Measurements from ENCODE around the gene AMT. TPM values are rescaled to one million over a fixed set of nuclear protein-coding genes. Genes with fewer than 3 reads are reported as not detected.

AMT gene
- total RNA-seq, 2 donors from 2014 or later = 4.4 to 6.0 TPM

GRCh38 chr3:49389297-49389696 lies 33.0 kb downstream of the AMT start:
- no peaks in the 10 kb centered on the region for H3K9me3 Mint-ChIP-seq
- DNase-seq (ENCODE audit: low spot score) (no peak), ATAC-seq (no peak)
- peak overlapping the region in 1 of 2 donors; percentile 77 for H3K27ac Mint-ChIP-seq
- H3K36me3 Mint-ChIP-seq = no peaks in the 10 kb centered on the region
- H3K4me1 Mint-ChIP-seq (ENCODE audit: low read depth in 2 of 2) = peaks cover 39 to 41% of the 10 kb centered on the region in 2 donors
- no peaks in the 10 kb centered on the region for H3K27me3 Mint-ChIP-seq
- no peak overlapping the region for H3K4me3 Mint-ChIP-seq

- Mint-ChIP-seq H3K27me3 (no peaks in the 10 kb centered on the region), H3K9me3 (no peaks in the 10 kb centered on the region), H3K4me3 (no peak overlapping the region), H3K36me3 (no peaks in the 10 kb centered on the region), H3K27ac (peak overlapping the region; percentile 20 to 77), H3K4me1 (ENCODE audit: low read depth in 2 of 2) (peaks cover 43 to 47% of the 10 kb centered on the region in 2 donors)
- no peak for DNase-seq (ENCODE audit: low spot score)
- ATAC-seq = peak; percentile 57 to 73
Observed at GRCh38 chr3:49388289-49388820, 33.9 kb downstream of the AMT start.

- no peak for DNase-seq (ENCODE audit: low spot score)
- peak overlapping the region; percentile 20 to 77 for H3K27ac Mint-ChIP-seq
- ATAC-seq = peak in 1 of 2 donors; percentile 27
- H3K4me1 Mint-ChIP-seq (ENCODE audit: low read depth in 2 of 2) = peaks cover 41 to 43% of the 10 kb centered on the region in 2 donors
- no peaks in the 10 kb centered on the region for H3K36me3 Mint-ChIP-seq
- no peaks in the 10 kb centered on the region for H3K27me3 Mint-ChIP-seq
- H3K4me3 Mint-ChIP-seq = no peak overlapping the region
- H3K9me3 Mint-ChIP-seq = no peaks in the 10 kb centered on the region
Observed at GRCh38 chr3:49387721-49388120, 34.6 kb downstream of the AMT start.

GRCh38 chr3:49386056-49386756 lies 36.1 kb downstream of the AMT start:
- Mint-ChIP-seq H3K27me3 (no peaks in the 10 kb centered on the region), H3K4me1 (ENCODE audit: low read depth in 2 of 2) (peaks cover 39 to 43% of the 10 kb centered on the region in 2 donors), H3K36me3 (no peaks in the 10 kb centered on the region), H3K27ac (peak overlapping the region; percentile 70 to 84), H3K9me3 (no peaks in the 10 kb centered on the region), H3K4me3 (peak overlapping the region; percentile 43)
- no peak for ATAC-seq
- no peak for DNase-seq (ENCODE audit: low spot score)

- H3K4me3 Mint-ChIP-seq = no peak overlapping the region
Observed at GRCh38 chr3:49385617-49386016, 36.7 kb downstream of the AMT start.

GRCh38 chr3:49383387-49383786 lies 38.9 kb downstream of the AMT start:
- Mint-ChIP-seq H3K9me3 (no peaks in the 10 kb centered on the region), H3K36me3 (peaks cover 3% of the 10 kb centered on the region), H3K27me3 (no peaks in the 10 kb centered on the region), H3K4me1 (ENCODE audit: low read depth in 2 of 2) (peaks cover 45 to 49% of the 10 kb centered on the region in 2 donors), H3K4me3 (no peak overlapping the region), H3K27ac (peak overlapping the region; percentile 33 to 36)
- ATAC-seq (no peak), DNase-seq (ENCODE audit: low spot score) (no peak)

More at GRCh38 chr3:49385617-49386016, 36.7 kb downstream of the AMT start:
- Mint-ChIP-seq H3K9me3 (no peaks in the 10 kb centered on the region), H3K27me3 (no peaks in the 10 kb centered on the region), H3K36me3 (no peaks in the 10 kb centered on the region), H3K4me1 (ENCODE audit: low read depth in 2 of 2) (peaks cover 39 to 43% of the 10 kb centered on the region in 2 donors), H3K27ac (peak overlapping the region; percentile 70 to 84)
- DNase-seq (ENCODE audit: low spot score) (no peak), ATAC-seq (no peak)

GRCh38 chr3:49378249-49378895 lies 43.9 kb downstream of the AMT start:
- DNase-seq (ENCODE audit: low spot score) = no peak
- Mint-ChIP-seq H3K27ac (peak overlapping the region; percentile 60 to 73), H3K4me3 (peak overlapping the region; percentile 69), H3K36me3 (peaks cover 8% of the 10 kb centered on the region), H3K4me1 (ENCODE audit: low read depth in 2 of 2) (peaks cover 33 to 39% of the 10 kb centered on the region in 2 donors), H3K27me3 (no peaks in the 10 kb centered on the region), H3K9me3 (no peaks in the 10 kb centered on the region)
- no peak for ATAC-seq

- peaks cover 38% of the 10 kb centered on the region in 2 donors for H3K4me1 Mint-ChIP-seq (ENCODE audit: low read depth in 2 of 2)
- ATAC-seq (peak; percentile 92 to 94), DNase-seq (ENCODE audit: low spot score) (peak; percentile 65)
- H3K27me3 Mint-ChIP-seq = no peaks in the 10 kb centered on the region
- H3K9me3 Mint-ChIP-seq = no peaks in the 10 kb centered on the region
- H3K4me3 Mint-ChIP-seq = peak overlapping the region; percentile 38
- peaks cover 14% of the 10 kb centered on the region for H3K36me3 Mint-ChIP-seq
- H3K27ac Mint-ChIP-seq = peak overlapping the region; percentile 60 to 73
Observed at GRCh38 chr3:49377483-49377882, 44.8 kb downstream of the AMT start.

GRCh38 chr3:49371946-49372345 lies 50.3 kb downstream of the AMT start:
- Mint-ChIP-seq H3K27me3 (no peaks in the 10 kb centered on the region), H3K27ac (peak overlapping the region; percentile 39 to 81), H3K4me3 (no peak overlapping the region), H3K36me3 (peaks cover 16% of the 10 kb centered on the region), H3K9me3 (no peaks in the 10 kb centered on the region), H3K4me1 (ENCODE audit: low read depth in 2 of 2) (peaks cover 31 to 34% of the 10 kb centered on the region in 2 donors)
- DNase-seq (ENCODE audit: low spot score) (no peak), ATAC-seq (no peak)

- Mint-ChIP-seq H3K27ac (peak overlapping the region; percentile 28 to 39), H3K4me1 (ENCODE audit: low read depth in 2 of 2) (peaks cover 30 to 35% of the 10 kb centered on the region in 2 donors), H3K36me3 (peaks cover 16% of the 10 kb centered on the region), H3K4me3 (peak overlapping the region; percentile 2), H3K27me3 (no peaks in the 10 kb centered on the region), H3K9me3 (no peaks in the 10 kb centered on the region)
- DNase-seq (ENCODE audit: low spot score) (no peak), ATAC-seq (peak in 1 of 2 donors; percentile 53)
Observed at GRCh38 chr3:49370585-49371290, 51.5 kb downstream of the AMT start.

Other genes with a start within 250 kb of the AMT start
- 10 to 100 TPM; 10.7 to 18.1 TPM for gene C3orf62, start 145.2 kb downstream of the AMT start, total RNA-seq
- 100 to 1,000 TPM in 1 of 2 donors, 10 to 100 TPM in 1; 90.9 to 105 TPM for gene USP4, start 82.4 kb downstream of the AMT start, total RNA-seq
- 100 to 1,000 TPM in 1 of 2 donors, 10 to 100 TPM in 1; 95.4 to 107 TPM for gene GPX1, start 64.1 kb downstream of the AMT start, total RNA-seq
- 100 to 1,000 TPM; 436 to 448 TPM for gene RHOA, start 10.5 kb downstream of the AMT start, total RNA-seq
- gene TCTA, start 10.1 kb downstream of the AMT start, total RNA-seq = 10 to 100 TPM; 20.5 to 21.1 TPM
- 10 to 100 TPM; 10.6 to 14.9 TPM for gene NICN1, start 6.9 kb upstream of the AMT start, total RNA-seq
- gene DAG1, start 47.8 kb upstream of the AMT start, total RNA-seq = 10 to 100 TPM; 22.0 to 27.8 TPM
- gene BSN, start 132.0 kb upstream of the AMT start, total RNA-seq = under 1 TPM; 0.39 to 0.59 TPM

All from natural killer cell treated with Interleukin-12 subunit alpha and Interleukin-12 subunit beta and Interleukin-15 and Interleukin-18, amount 100 ng/mL, for 72 hours (primary cell).